ENCODE data around the gene QRICH2. TPM values are rescaled to one million over a fixed set of nuclear protein-coding genes. Genes with fewer than 3 reads are reported as not detected.

QRICH2 gene
- total RNA-seq, 2 experiments from 2014 or later = 1.8 to 2.1 TPM

DNA sequence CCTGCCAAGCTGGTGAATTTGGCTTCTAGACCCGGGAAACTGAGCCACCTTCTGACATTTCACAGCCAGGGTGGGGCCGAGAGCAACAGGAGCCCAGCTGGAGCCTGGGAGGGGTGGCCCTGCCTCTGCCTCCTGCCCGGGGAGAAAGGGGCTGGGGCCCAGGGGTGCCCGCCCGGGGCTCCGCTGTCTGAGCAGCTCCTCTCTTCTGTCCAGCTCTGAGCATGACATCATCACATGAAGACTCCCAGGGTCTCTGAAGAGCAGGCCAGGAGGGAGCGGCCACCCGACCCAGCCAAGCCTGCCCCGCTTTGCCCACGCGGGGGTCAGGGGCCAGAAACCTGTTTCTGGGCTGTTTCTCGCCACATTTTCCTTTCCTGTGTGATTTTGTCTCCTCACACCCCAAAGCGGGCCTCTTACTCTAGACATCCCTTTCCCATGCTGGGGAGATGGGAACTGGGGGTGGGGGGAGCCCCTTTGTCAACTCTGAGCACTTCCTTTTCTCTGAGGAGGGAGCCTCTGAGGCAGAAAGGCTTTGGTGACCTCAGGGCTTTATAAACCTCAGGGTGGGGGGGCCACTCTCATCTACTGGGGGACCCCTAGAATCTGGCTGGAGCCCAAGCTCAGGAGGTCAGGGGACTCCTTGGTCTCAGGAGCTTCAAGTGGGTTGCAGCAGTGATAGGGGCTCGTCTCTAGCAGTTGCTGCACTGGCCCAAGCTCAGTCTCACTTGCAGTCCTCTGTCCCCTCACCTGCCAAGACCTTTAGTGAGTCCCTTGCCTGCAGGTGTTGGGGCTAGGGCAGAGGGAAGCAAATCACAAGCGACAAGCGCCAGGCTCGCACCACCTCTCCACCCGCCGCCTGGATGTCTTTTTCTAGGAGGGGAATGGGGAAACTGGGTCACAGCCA is 35.3 kb downstream of the QRICH2 start:
- POLR2A ChIA-PET = interaction anchor here (0.5 to 14.0 kb wide), 12 partner anchors 8 to 209 kb away, joined by 3 to 394 read pairs (median 11); partner anchors contain the start of genes EXOC7, FOXJ1, RNF157 and UBALD2
- ATAC-seq (ENCODE audit: poor library complexity) (peak; percentile 21), DNase-seq (peak in 5 of 14 experiments; percentile 40 to 68 (median 61))
- Mint-ChIP-seq H3K4me3 (peak overlapping the region; percentile 85), H3K9me3 (no peaks in the 10 kb centered on the region), H3K4me1 (ENCODE audit: low read depth) (peaks cover 59% of the 10 kb centered on the region), H3K36me3 (ENCODE audit: low read depth) (peaks cover 35% of the 10 kb centered on the region), H3K27ac (peak overlapping the region; percentile 98), H3K27me3 (no peaks in the 10 kb centered on the region)
- H3K4me1 ChIP-seq (ENCODE audit: insufficient read depth, low read length) = peaks cover 83% of the 10 kb centered on the region
- peaks cover 37% of the 10 kb centered on the region for H3K36me3 ChIP-seq (ENCODE audit: insufficient read depth, low read length)
- H3K27ac ChIP-seq (ENCODE audit: low read depth in 1 of 2, low read length in 2 of 2) = peak overlapping the region; percentile 82 to 86
- TF ChIP-seq, protein P1, sequence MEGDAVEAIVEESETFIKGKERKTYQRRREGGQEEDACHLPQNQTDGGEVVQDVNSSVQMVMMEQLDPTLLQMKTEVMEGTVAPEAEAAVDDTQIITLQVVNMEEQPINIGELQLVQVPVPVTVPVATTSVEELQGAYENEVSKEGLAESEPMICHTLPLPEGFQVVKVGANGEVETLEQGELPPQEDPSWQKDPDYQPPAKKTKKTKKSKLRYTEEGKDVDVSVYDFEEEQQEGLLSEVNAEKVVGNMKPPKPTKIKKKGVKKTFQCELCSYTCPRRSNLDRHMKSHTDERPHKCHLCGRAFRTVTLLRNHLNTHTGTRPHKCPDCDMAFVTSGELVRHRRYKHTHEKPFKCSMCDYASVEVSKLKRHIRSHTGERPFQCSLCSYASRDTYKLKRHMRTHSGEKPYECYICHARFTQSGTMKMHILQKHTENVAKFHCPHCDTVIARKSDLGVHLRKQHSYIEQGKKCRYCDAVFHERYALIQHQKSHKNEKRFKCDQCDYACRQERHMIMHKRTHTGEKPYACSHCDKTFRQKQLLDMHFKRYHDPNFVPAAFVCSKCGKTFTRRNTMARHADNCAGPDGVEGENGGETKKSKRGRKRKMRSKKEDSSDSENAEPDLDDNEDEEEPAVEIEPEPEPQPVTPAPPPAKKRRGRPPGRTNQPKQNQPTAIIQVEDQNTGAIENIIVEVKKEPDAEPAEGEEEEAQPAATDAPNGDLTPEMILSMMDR (IDR thresholded peaks at IDR 0.05) = no peak
- CTCF ChIA-PET = interaction anchor here (1.2 to 3.1 kb wide), 3 partner anchors 91 to 152 kb away, joined by 7 to 25 read pairs (median 13); no protein-coding TSS in a partner anchor
- H3K27me3 ChIP-seq (ENCODE audit: control insufficient read depth in 1 of 2, insufficient read depth in 2 of 2, low read length in 2 of 2) = no peaks in the 10 kb centered on the region
- H3K9me3 ChIP-seq (ENCODE audit: control insufficient read depth in 1 of 2, insufficient read depth in 1 of 2, low read length in 2 of 2) = no peaks in the 10 kb centered on the region
- peak overlapping the region; percentile 57 for H3K4me3 ChIP-seq (ENCODE audit: low read length)
- intact Hi-C loops (cut with DNase I, micrococcal nuclease) = no loop called here

DNA sequence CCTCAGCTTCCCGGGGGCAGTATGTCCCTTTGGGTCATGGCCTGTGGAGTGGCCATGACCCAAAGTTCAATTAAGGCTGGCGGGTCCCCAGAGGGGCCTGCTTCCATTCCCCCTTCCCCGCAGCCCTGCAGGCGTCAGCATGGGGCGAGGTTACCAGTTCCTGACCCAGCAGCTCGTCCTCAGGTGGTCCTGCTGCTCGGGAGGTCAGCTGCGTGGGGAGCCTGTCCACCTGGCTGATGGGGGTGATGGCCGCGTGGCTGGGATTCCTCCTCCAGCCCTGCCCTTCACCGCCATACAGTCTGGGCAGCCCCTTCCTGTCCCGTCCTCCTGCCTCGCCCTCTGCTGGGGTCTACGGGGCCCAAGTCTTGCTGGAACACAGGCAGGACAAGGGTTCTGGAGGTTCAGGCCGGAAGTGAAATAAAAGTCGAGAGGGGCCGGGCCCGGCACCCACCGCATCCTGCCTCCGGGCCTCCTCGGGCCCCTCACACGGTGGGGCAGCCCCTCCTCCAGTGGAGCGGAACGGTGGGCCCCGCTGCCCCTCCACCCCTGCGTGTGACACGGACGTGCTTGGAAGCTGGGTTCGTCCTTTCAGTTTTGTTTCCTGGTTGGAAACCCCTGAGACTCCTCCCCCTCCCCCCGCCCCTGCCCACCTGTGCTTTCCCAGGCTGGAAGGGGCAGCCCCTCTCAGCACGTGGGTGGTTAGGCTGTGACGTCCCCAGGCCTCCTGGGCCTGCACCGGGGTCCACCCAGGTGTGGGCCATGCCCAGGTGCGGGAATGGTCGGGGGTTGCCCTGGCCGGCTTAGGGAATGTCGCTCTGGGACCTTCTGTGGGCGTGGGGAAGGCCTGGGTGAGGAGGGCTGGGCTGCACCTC is 36.2 kb downstream of the QRICH2 start:
- peak overlapping the region; percentile 82 for H3K4me3 Mint-ChIP-seq
- peak; percentile 25 for ATAC-seq (ENCODE audit: poor library complexity)
- POLR2A ChIA-PET = interaction anchor here (0.9 to 14.0 kb wide), 11 partner anchors 7 to 416 kb away, joined by 3 to 394 read pairs (median 14); partner anchors contain the start of genes RNF157 and UBALD2
- Histone ChIP-seq H3K4me3 (ENCODE audit: low read length) (peak overlapping the region; percentile 57), H3K9me3 (ENCODE audit: control insufficient read depth in 1 of 2, insufficient read depth in 1 of 2, low read length in 2 of 2) (no peaks in the 10 kb centered on the region), H3K27me3 (ENCODE audit: control insufficient read depth in 1 of 2, insufficient read depth in 2 of 2, low read length in 2 of 2) (no peaks in the 10 kb centered on the region), H3K27ac (ENCODE audit: low read depth in 1 of 2, low read length in 2 of 2) (peak overlapping the region; percentile 82 to 86), H3K36me3 (ENCODE audit: insufficient read depth, low read length) (peaks cover 46% of the 10 kb centered on the region), H3K4me1 (ENCODE audit: insufficient read depth, low read length) (peaks cover 92% of the 10 kb centered on the region)
- H3K4me1 Mint-ChIP-seq (ENCODE audit: low read depth) = peaks cover 66% of the 10 kb centered on the region
- no peaks in the 10 kb centered on the region for H3K9me3 Mint-ChIP-seq
- DNase-seq = peak in 11 of 14 experiments; percentile 23 to 89 (median 55)
- H3K27ac Mint-ChIP-seq = peak overlapping the region; percentile 98
- peaks cover 42% of the 10 kb centered on the region for H3K36me3 Mint-ChIP-seq (ENCODE audit: low read depth)
- intact Hi-C loops (cut with DNase I, micrococcal nuclease) = no loop called here
- CTCF ChIA-PET = interaction anchor here (3.1 kb wide), 1 partner anchor 151 kb away, joined by 13 read pairs; no protein-coding TSS in a partner anchor
- no peaks in the 10 kb centered on the region for H3K27me3 Mint-ChIP-seq
- TF ChIP-seq, protein P1 (IDR thresholded peaks at IDR 0.05) = no peak
